ENCODE results near the gene ARHGEF28.

Gene ARHGEF28

GRCh38 chr5:73863876-73864275 lies 237.9 kb downstream of the ARHGEF28 start:
- no peak for DNase-seq
- intact Hi-C loops (cut with DNase I) = no loop called here

- intact Hi-C loops (cut with DNase I) = no loop called here
- DNase-seq = no peak
Measured at GRCh38 chr5:73865315-73865714, 239.3 kb downstream of the ARHGEF28 start.

GRCh38 chr5:73867345-73868335 lies 241.6 kb downstream of the ARHGEF28 start:
- no peak for DNase-seq
- intact Hi-C loops (cut with DNase I) = no loop called here

- DNase-seq = no peak
- intact Hi-C loops (cut with DNase I) = no loop called here
Measured at GRCh38 chr5:73883646-73884045, 257.6 kb downstream of the ARHGEF28 start.

- intact Hi-C loops (cut with DNase I) = no loop called here
- DNase-seq = no peak
Measured at GRCh38 chr5:73887688-73888087, 261.7 kb downstream of the ARHGEF28 start.

GRCh38 chr5:73890569-73890968 lies 264.6 kb downstream of the ARHGEF28 start:
- DNase-seq = no peak
- intact Hi-C loops (cut with DNase I) = no loop called here

GRCh38 chr5:73892218-73892617 lies 266.2 kb downstream of the ARHGEF28 start:
- no peak for DNase-seq
- intact Hi-C loops (cut with DNase I) = no loop called here

- intact Hi-C loops (cut with DNase I) = no loop called here
Measured at GRCh38 chr5:73892806-73893205, 266.8 kb downstream of the ARHGEF28 start.

GRCh38 chr5:73893813-73894212 lies 267.8 kb downstream of the ARHGEF28 start:
- intact Hi-C loops (cut with DNase I) = no loop called here
- no peak for DNase-seq

More at GRCh38 chr5:73892806-73893205, 266.8 kb downstream of the ARHGEF28 start:
- no peak for DNase-seq

GRCh38 chr5:73894860-73895259 lies 268.9 kb downstream of the ARHGEF28 start:
- intact Hi-C loops (cut with DNase I) = no loop called here
- DNase-seq = no peak

- intact Hi-C loops (cut with DNase I) = no loop called here
- DNase-seq = no peak
Measured at GRCh38 chr5:73895471-73895870, 269.5 kb downstream of the ARHGEF28 start.

GRCh38 chr5:73896097-73896496 lies 270.1 kb downstream of the ARHGEF28 start:
- intact Hi-C loops (cut with DNase I) = no loop called here

GRCh38 chr5:73896668-73897067 lies 270.7 kb downstream of the ARHGEF28 start:
- DNase-seq = no peak
- intact Hi-C loops (cut with DNase I) = no loop called here

More at GRCh38 chr5:73896097-73896496, 270.1 kb downstream of the ARHGEF28 start:
- no peak for DNase-seq

GRCh38 chr5:73897893-73898292 lies 271.9 kb downstream of the ARHGEF28 start:
- DNase-seq = no peak
- intact Hi-C loops (cut with DNase I) = no loop called here

GRCh38 chr5:73899055-73899454 lies 273.1 kb downstream of the ARHGEF28 start:
- intact Hi-C loops (cut with DNase I) = no loop called here
- peak in 4 of 42 donors; percentile 7 to 29 (median 16) for DNase-seq

- no peak for DNase-seq
- intact Hi-C loops (cut with DNase I) = loop anchor here (2.0 kb wide), 1 partner anchor 741 kb away; the partner anchor contains the start of gene ENC1
Measured at GRCh38 chr5:73899916-73900315, 273.9 kb downstream of the ARHGEF28 start.

- intact Hi-C loops (cut with DNase I) = loop anchor here (2.0 kb wide), 1 partner anchor 740 kb away; the partner anchor contains the start of gene ENC1
- DNase-seq = no peak
Measured at GRCh38 chr5:73900566-73900965, 274.6 kb downstream of the ARHGEF28 start.

GRCh38 chr5:73901043-73901442 lies 275.0 kb downstream of the ARHGEF28 start:
- DNase-seq = no peak
- intact Hi-C loops (cut with DNase I) = loop anchor here (2.0 kb wide), 1 partner anchor 740 kb away; the partner anchor contains the start of gene ENC1

GRCh38 chr5:73901455-73901854 lies 275.5 kb downstream of the ARHGEF28 start:
- DNase-seq = peak in 1 of 42 donors; percentile 8
- intact Hi-C loops (cut with DNase I) = loop anchor here (2.0 kb wide), 1 partner anchor 739 kb away; the partner anchor contains the start of gene ENC1

GRCh38 chr5:73902327-73903051 lies 276.5 kb downstream of the ARHGEF28 start:
- DNase-seq = peak in 13 of 42 donors; percentile 5 to 69 (median 18)
- intact Hi-C loops (cut with DNase I) = no loop called here
